Neuronal stem cell (in vitro differentiated cells): ENCODE results near the gene UNC5C.

ENCODE experiments used
- DNase-seq: peaks from one replicate; pipeline ENCODE4 v3.0.0-alpha.2; 2013; ENCODE audit warnings: low spot score
- H2AFZ ChIP-seq: one replicate; pipeline ENCODE4 v1.6.1; 2013; ENCODE audit warnings: mild to moderate bottlenecking, low read length, inconsistent platforms
- H2AK5ac ChIP-seq: 2 replicates; pipeline ENCODE4 v1.6.1; 2013; ENCODE audit warnings: low read depth, mild to moderate bottlenecking, inconsistent platforms, low read length, moderate library complexity, mixed read lengths
- H2BK120ac ChIP-seq: 2 replicates; pipeline ENCODE4 v1.6.1; 2013; ENCODE audit warnings: low read depth, mild to moderate bottlenecking, inconsistent platforms, low read length, moderate library complexity, mixed read lengths
- H2BK12ac ChIP-seq: one replicate; pipeline ENCODE4 v1.6.1; 2013; ENCODE audit warnings: low read length, inconsistent platforms
- H2BK15ac ChIP-seq: 2 replicates; pipeline ENCODE4 v1.6.1; 2013; ENCODE audit warnings: mild to moderate bottlenecking, low read length, inconsistent platforms, mixed read lengths
- H2BK5ac ChIP-seq: one replicate; pipeline ENCODE4 v1.6.1; 2013; ENCODE audit warnings: inconsistent platforms, mild to moderate bottlenecking, low read length, moderate library complexity
- H3K14ac ChIP-seq: one replicate; pipeline ENCODE4 v1.6.1; 2013; ENCODE audit warnings: low read length, inconsistent platforms
- H3K18ac ChIP-seq: 2 replicates; pipeline ENCODE4 v1.6.1; 2013; ENCODE audit warnings: low read length, inconsistent platforms
- H3K23ac ChIP-seq: 2 replicates; pipeline ENCODE4 v1.6.1; 2013; ENCODE audit warnings: low read depth, mild to moderate bottlenecking, mixed read lengths, low read length, inconsistent platforms; ENCODE audit not compliant: poor library complexity
- H3K27ac ChIP-seq: replicated peaks from 3 replicates; pipeline ENCODE4 v1.5.1; 2013; ENCODE audit warnings: low read length, inconsistent platforms
- H3K27me3 ChIP-seq, 3 experiments: 2 replicates each; pipeline ENCODE4 v1.6.1; 2013; ENCODE audit warnings: low read length in 3 of 3, mild to moderate bottlenecking in 2 of 3, inconsistent platforms in 1 of 3, low read depth in 1 of 3, mixed read lengths in 1 of 3, moderate library complexity in 1 of 3; ENCODE audit not compliant: control insufficient read depth in 3 of 3, insufficient read depth in 3 of 3
- H3K36me3 ChIP-seq, 2 donors: replicated peaks in 1 of 2; 2 replicates each; pipeline ENCODE4 v1.6.1; 2013; ENCODE audit warnings: low read length in 2 of 2; ENCODE audit not compliant: control insufficient read depth in 2 of 2, insufficient read depth in 2 of 2
- H3K4ac ChIP-seq: 2 replicates; pipeline ENCODE4 v1.6.1; 2013; ENCODE audit warnings: inconsistent platforms, mild to moderate bottlenecking, low read length, moderate library complexity
- H3K4me1 ChIP-seq, 2 donors: 1 replicate in 1 of 2; 2 replicates in 1 of 2; pipeline ENCODE4 v1.6.1; 2013; ENCODE audit warnings: low read length in 2 of 2, low read depth in 1 of 2; ENCODE audit not compliant: control insufficient read depth in 2 of 2, insufficient read depth in 1 of 2
- H3K4me2 ChIP-seq: one replicate; pipeline ENCODE4 v1.6.1; 2013; ENCODE audit warnings: mild to moderate bottlenecking, low read length, inconsistent platforms; ENCODE audit not compliant: insufficient read depth, poor library complexity, severe bottlenecking
- H3K4me3 ChIP-seq, 2 donors: 2 replicates each; pipeline ENCODE4 v1.5.1; 2013; ENCODE audit warnings: low read length in 2 of 2, mild to moderate bottlenecking in 2 of 2, inconsistent platforms in 1 of 2, moderate library complexity in 1 of 2
- H3K79me1 ChIP-seq: one replicate; pipeline ENCODE4 v1.6.1; 2013; ENCODE audit warnings: low read depth, mild to moderate bottlenecking, inconsistent platforms, low read length, moderate library complexity
- H3K9ac ChIP-seq: one replicate; pipeline ENCODE4 v1.6.1; 2013; ENCODE audit warnings: mild to moderate bottlenecking, low read depth, low read length, inconsistent platforms; ENCODE audit not compliant: poor library complexity
- H3K9me3 ChIP-seq, 2 donors: replicated peaks in 1 of 2; 2 replicates each; pipeline versions ENCODE3 to v1.6.1; 2013; ENCODE audit warnings: low read length in 2 of 2, mild to moderate bottlenecking in 2 of 2, inconsistent platforms in 1 of 2, low read depth in 1 of 2, mixed read lengths in 1 of 2, moderate library complexity in 1 of 2; ENCODE audit not compliant: control insufficient read depth in 2 of 2, insufficient read depth in 1 of 2
- H4K8ac ChIP-seq: one replicate; pipeline ENCODE4 v1.6.1; 2013; ENCODE audit warnings: low read depth, mild to moderate bottlenecking, inconsistent platforms, low read length, moderate library complexity
- H4K91ac ChIP-seq: one replicate; pipeline ENCODE4 v1.6.1; 2013; ENCODE audit warnings: low read length, low read depth, mild to moderate bottlenecking, inconsistent platforms; ENCODE audit not compliant: poor library complexity
- WGBS, 2 donors: extraction: QIAGEN DNeasy Blood & Tissue Kit; methylation state at CpG; one replicate each; pipeline ENCODE4 v1.1.7; 2013; ENCODE audit warnings: missing lambda C conversion rate in 2 of 2, mixed read lengths in 1 of 2; ENCODE audit not compliant: insufficient read length in 2 of 2, insufficient replicate concordance in 1 of 2; ENCODE audit errors: extremely low coverage in 2 of 2; 5-methylcytosine and 5-hydroxymethylcytosine counted together

Gene UNC5C

DNA sequence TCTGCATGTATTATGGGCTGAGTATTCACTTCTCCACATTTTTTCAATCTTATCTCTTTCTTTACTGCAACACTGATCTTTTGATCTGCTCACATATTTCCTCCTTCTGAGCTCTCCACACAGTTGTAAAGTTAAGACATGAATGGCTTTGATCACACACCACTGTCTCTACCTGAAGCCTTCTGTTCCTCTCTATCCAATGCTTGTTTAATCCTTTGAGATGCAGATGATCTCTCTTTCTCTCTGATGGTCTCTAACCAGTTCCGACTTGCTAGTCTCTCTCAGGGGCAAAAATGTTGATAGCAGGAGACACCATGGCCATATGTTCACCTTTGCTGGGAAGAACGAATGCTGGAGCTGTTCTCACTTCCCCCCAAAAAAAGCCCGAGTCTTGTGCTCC lies 162.4 kb downstream of the UNC5C start:
- Histone ChIP-seq H4K8ac (no peak overlapping the region), H3K79me1 (no peaks in the 10 kb centered on the region), H2BK12ac (no peak overlapping the region), H3K18ac (no peak overlapping the region), H3K36me3 (no peaks in the 10 kb centered on the region), H3K4ac (no peak overlapping the region), H3K27me3 (no peaks in the 10 kb centered on the region), H3K23ac (no peak overlapping the region), H2AFZ (peak overlapping the region; percentile 28), H2BK120ac (no peak overlapping the region), H3K4me1 (no peaks in the 10 kb centered on the region), H3K27ac (no peak overlapping the region), H2BK15ac (no peak overlapping the region), H4K91ac (no peak overlapping the region), H3K9me3 (no peaks in the 10 kb centered on the region), H3K9ac (no peak overlapping the region), H3K4me2 (no peak overlapping the region), H3K14ac (no peak overlapping the region), H3K4me3 (no peak overlapping the region), H2BK5ac (no peak overlapping the region), H2AK5ac (no peak overlapping the region)
- DNase-seq = no peak
- WGBS, 2 donors = no CpG with 5 or more reads among the region's 3 CpGs

DNA sequence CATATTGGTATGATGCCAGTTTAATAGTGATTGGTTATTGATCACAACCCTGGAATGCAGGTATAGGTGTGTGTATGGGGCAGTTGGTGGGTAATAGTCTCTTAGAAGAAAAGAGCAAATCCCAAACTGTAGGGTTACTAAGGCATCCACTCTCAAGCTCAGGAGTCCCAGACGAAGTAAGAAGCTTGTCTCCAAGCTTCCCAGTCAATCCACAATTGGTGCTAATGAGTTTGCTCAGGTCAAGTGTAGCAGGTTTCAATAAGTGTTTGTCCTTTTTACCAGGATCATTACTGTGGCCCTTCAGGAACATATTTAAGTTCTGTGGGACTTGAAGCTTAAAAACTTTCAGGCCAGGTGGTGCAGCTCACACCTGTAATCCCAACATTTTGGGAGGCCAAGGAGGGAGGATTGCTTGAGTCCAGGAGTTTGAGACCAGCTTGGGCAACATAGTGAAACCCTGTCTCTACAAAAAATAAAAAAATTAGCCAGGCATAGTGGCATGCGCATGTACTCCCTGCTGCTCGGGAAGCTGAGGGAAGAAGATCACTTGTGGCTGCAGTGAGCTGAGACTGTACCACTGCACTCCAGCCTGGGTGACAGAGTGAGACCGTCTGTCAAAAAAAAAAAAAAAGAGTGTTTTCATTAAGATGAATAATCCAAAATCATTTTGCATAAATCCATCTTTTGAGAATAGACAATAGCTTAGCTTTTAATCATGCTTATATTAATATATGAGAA lies 166.8 kb downstream of the UNC5C start:
- Histone ChIP-seq H3K4me2 (no peak overlapping the region), H3K9me3 (no peaks in the 10 kb centered on the region), H3K27ac (no peak overlapping the region), H3K18ac (no peak overlapping the region), H2BK15ac (no peak overlapping the region), H3K27me3 (no peaks in the 10 kb centered on the region), H2BK120ac (no peak overlapping the region), H3K36me3 (no peaks in the 10 kb centered on the region), H3K14ac (no peak overlapping the region), H3K23ac (no peak overlapping the region), H2AK5ac (no peak overlapping the region), H4K8ac (no peak overlapping the region), H3K4me1 (no peaks in the 10 kb centered on the region), H4K91ac (no peak overlapping the region), H2BK5ac (no peak overlapping the region), H2AFZ (no peak overlapping the region), H3K4me3 (no peak overlapping the region), H3K4ac (no peak overlapping the region), H3K79me1 (no peaks in the 10 kb centered on the region), H2BK12ac (no peak overlapping the region), H3K9ac (no peak overlapping the region)
- no peak for DNase-seq
- WGBS, 2 donors = no CpG with 5 or more reads among the region's 4 CpGs

DNA sequence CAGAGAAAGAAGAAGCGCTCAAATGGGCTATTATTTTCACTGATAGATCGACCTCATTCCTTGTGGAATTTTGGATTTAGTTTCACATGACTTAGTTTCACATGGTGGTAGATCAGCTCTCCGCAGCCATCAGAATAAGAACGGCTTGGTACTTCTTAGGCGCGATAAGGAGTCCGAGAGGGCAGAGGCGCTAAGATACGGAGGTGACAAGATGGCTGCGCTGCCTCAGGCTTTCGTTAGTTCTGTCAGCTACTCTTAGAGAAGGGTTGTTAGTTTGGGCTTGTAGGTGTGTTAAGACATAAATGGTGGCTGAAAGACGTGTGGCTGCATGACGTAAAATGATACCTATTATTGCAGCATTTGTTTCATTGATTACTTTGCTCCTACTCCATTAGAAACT lies 169.1 kb downstream of the UNC5C start:
- no peak overlapping the region for H3K4me3 ChIP-seq
- no peak overlapping the region for H2AK5ac ChIP-seq
- H3K36me3 ChIP-seq = no peaks in the 10 kb centered on the region
- H4K91ac ChIP-seq = no peak overlapping the region
- no peak overlapping the region for H3K23ac ChIP-seq
- H3K27me3 ChIP-seq = no peaks in the 10 kb centered on the region
- H3K14ac ChIP-seq = no peak overlapping the region
- no peak overlapping the region for H3K4me2 ChIP-seq
- H3K18ac ChIP-seq = no peak overlapping the region
- no peak overlapping the region for H2AFZ ChIP-seq
- no CpG with 5 or more reads among the region's 13 CpGs for WGBS, 2 donors
- no peak overlapping the region for H3K27ac ChIP-seq
- H2BK15ac ChIP-seq = no peak overlapping the region
- no peak overlapping the region for H2BK12ac ChIP-seq
- H2BK120ac ChIP-seq = no peak overlapping the region
- no peaks in the 10 kb centered on the region for H3K9me3 ChIP-seq
- no peak overlapping the region for H3K9ac ChIP-seq
- peaks cover 0 to 2% of the 10 kb centered on the region in 2 donors for H3K4me1 ChIP-seq
- no peak overlapping the region for H3K4ac ChIP-seq
- DNase-seq = no peak
- H3K79me1 ChIP-seq = no peaks in the 10 kb centered on the region
- no peak overlapping the region for H4K8ac ChIP-seq
- H2BK5ac ChIP-seq = no peak overlapping the region

DNA sequence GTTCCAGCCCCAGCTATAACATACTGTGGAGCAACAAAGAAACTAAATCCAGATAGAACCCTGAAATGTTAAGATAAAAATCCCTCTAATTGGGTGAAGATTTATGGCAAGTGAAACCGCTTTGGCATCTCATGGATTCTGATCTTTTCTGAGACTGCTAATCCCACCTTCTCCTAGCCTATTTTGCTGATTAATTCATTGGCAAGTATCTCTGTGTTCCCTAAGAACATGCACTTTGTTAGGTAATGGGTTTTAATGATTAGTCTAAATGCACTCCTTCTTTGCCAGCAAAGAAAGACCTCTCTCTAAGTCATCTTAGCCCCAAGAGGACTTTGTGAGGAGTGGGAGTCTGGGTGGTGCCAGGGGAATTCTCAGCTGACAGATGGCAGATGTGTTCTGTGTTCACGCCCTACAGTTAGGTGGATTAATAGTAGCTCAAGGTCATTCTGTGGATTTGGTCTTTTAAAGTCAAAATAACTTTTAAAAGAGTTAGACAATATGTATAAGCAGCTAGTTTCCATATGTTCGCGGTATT lies 171.3 kb downstream of the UNC5C start:
- Histone ChIP-seq H2BK5ac (no peak overlapping the region), H2AK5ac (no peak overlapping the region), H4K8ac (no peak overlapping the region), H3K79me1 (no peaks in the 10 kb centered on the region), H3K4me1 (peaks cover 0 to 2% of the 10 kb centered on the region in 2 donors), H3K4ac (no peak overlapping the region), H2BK15ac (no peak overlapping the region), H2BK120ac (no peak overlapping the region), H3K23ac (no peak overlapping the region), H3K9me3 (no peaks in the 10 kb centered on the region), H3K27me3 (no peaks in the 10 kb centered on the region), H3K9ac (no peak overlapping the region), H2BK12ac (no peak overlapping the region), H3K4me3 (no peak overlapping the region), H3K14ac (no peak overlapping the region), H3K4me2 (no peak overlapping the region), H2AFZ (no peak overlapping the region), H4K91ac (no peak overlapping the region), H3K27ac (no peak overlapping the region), H3K18ac (no peak overlapping the region), H3K36me3 (no peaks in the 10 kb centered on the region)
- DNase-seq = no peak
- WGBS, 2 donors = no CpG with 5 or more reads among the region's 4 CpGs
